Tibial nerve (tissue), 3 donors: ENCODE data around the gene BCCIP.

ENCODE experiments used
- POLR2A ChIP-seq, 2 donors: fragments of 450-650 bp; IDR thresholded peaks; one replicate each; pipeline ENCODE4 v1.6.1; 2017; ENCODE audit warnings: antibody characterized with exemption in 2 of 2, mild to moderate bottlenecking in 2 of 2, moderate library complexity in 2 of 2
- TF ChIP-seq, protein P1 (sequence below), 5 experiments: fragments of 200-600 bp in 3 of 5; fragments of 450-650 bp in 2 of 5; sonication (generic) in 3 of 5; IDR thresholded peaks; one replicate each; pipeline ENCODE4 v1.5.1; 2016 to 2019; ENCODE audit warnings: antibody characterized with exemption in 5 of 5, mild to moderate bottlenecking in 3 of 5, moderate library complexity in 2 of 5

DNA sequence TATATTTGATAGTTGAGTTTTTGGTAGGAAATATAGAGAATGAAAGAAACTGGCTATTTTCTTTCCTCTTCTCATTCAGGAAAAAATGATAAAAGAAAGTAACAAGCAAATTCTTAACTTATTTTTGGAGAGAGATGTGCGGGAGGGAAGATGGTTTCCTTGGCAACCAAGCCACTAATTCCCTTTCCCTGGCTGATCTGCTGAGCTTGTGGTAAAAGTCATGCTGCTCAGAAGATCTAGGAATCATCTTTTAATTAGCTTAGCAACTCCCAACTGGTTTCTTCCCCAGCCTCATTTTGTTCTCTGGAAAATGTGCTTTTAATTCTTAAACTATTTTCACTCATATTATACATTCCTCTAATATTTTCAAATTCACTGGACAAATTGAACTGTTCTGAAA, 12.1 kb upstream of the BCCIP start:
- no peak for TF ChIP-seq POLR2A (IDR thresholded peaks at IDR 0.05)
- TF ChIP-seq, protein P1, sequence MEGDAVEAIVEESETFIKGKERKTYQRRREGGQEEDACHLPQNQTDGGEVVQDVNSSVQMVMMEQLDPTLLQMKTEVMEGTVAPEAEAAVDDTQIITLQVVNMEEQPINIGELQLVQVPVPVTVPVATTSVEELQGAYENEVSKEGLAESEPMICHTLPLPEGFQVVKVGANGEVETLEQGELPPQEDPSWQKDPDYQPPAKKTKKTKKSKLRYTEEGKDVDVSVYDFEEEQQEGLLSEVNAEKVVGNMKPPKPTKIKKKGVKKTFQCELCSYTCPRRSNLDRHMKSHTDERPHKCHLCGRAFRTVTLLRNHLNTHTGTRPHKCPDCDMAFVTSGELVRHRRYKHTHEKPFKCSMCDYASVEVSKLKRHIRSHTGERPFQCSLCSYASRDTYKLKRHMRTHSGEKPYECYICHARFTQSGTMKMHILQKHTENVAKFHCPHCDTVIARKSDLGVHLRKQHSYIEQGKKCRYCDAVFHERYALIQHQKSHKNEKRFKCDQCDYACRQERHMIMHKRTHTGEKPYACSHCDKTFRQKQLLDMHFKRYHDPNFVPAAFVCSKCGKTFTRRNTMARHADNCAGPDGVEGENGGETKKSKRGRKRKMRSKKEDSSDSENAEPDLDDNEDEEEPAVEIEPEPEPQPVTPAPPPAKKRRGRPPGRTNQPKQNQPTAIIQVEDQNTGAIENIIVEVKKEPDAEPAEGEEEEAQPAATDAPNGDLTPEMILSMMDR (IDR thresholded peaks at IDR 0.05), result no peak
